ENCODE data around the gene CAPZB.
"Not testable (repeated sequence)": the region's sequence is repeated elsewhere in the genome, so short reads cannot be mapped to it uniquely, and the experiment has no call there.

Gene CAPZB

DNA sequence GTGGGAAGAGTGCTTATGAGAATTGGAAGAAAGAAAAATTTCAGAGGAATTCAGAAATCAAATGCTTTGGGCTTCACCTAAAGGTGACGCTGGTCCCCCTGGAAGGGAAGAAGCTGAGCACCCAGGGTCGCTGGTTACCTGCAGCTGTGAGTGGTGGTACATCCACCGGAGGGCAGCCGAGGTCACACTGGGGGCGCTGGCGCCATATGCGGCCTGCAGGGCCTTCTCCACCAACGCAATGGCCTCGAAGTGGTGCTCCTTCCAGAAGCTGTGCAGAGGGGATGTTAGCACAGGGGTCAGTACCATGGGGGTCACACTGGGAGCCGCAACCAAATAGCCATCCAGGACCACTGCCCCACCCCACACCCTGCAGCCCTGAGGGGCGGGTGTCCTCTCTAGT, 179.5 kb downstream of the CAPZB start:
- DNase-seq = no peak

DNA sequence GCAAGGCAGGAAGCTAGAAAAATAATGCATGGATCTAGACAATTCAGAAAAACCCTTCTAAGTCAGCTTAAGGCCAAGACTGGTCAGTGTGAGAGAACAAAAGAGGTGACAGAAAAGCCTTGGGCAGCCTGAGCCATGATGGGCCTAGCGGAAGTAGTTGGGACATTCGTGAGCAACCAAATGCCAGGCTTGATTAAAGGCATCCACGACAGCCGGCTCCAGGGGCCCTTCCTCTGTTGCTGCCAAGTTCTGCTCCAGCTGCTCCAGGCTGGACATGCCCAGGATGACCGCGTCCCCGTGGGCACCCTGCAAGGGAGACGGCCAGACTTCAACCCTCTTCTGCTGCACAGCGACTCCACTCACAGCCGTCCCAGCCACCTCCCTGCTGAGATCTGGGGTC, 181.3 kb downstream of the CAPZB start:
- not testable (repeated sequence) for DNase-seq

DNA sequence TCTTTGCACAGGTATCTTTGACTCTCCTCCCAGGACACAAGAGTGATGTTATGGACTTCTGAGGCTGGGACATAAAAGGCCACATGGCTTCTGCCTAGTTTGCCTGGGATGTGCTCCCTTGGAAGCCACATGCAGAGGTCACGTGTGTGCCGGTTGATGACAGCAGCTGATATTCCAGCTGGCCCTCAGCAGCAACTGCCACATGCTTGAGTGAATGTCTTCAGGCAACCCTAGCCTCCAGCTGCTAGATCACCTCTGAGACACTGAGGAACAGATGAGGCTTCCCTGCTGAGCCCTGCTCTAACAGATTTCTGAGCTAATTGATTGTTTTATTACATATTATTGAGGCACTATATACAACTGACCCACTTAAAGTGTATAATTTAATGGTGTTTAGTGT, 185.1 kb downstream of the CAPZB start:
- no peak for DNase-seq

DNA sequence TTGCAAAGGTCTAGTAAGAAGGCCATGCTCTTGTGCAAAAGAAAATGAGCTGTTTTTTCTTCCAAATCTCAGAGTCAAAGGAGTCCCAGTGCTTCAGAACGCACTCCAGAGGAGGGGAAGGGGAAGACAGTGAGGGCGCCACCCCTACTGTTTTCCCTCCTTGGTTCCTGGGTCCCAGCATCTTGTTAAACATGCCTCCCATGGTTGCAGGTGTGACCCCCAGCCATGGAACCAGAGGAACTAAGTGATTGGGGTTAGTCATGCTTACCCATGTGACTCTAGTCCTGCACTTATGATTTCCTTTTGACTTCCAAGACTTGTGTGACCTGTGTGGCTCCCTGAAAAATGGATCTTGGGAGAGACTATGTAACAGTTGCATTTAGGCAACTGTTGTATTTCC, 190.7 kb downstream of the CAPZB start:
- no peak for DNase-seq

DNA sequence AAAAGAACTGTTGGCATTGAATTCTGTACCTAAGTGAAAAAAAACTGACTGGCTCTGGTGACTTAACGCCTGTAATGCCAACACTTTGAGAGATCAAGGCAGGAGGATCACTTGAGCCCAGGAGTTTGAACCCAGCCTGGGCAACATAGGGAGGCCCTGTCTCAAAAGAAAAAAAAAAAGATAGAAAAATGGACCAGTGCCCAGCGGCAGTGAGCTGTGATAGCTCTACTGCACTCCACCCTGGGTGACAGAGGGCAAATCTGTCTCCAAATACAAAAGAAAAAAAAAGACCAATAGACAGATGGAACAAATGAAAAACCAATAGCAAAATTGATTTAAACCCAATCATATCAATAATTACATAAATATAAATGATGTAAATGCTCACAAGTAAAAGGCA, 196.1 kb downstream of the CAPZB start:
- DNase-seq = no peak
